ENCODE results near the gene ANKRD13D. TPM values are rescaled to one million over a fixed set of nuclear protein-coding genes. Genes with fewer than 3 reads are reported as not detected.

ANKRD13D gene
- total RNA-seq, result 100 to 1,000 TPM; 185 to 207 TPM

DNA sequence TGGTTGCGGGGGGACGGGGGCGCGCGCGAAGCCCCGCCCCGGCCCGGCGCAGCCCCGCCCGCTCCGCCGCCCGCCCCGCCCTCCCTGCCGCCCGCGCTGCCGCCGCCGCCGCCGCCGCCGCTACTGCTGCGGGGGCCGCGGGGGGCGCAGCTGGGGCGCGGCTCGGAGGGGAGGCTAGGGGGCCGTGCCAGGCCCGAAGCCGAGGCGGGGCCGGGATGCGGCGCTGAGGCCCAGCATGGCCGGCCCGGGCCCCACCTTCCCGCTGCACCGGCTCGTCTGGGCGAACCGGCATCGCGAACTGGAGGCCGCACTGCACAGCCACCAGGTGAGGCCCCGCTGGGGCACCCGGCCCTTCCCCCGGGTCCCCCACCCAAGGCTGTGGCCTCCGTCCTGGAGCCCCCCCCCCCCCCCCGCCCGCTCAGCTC lies at the start of gene ANKRD13D:
TSS of gene ANKRD13D (plus strand) at position 78 of the 425 bp plus-strand sequence. CDS start at position 236, 158 bp downstream.
- POLR2A ChIA-PET, result interaction anchor here (0.6 to 7.3 kb wide), 18 partner anchors 10 to 192 kb away, joined by 3 to 190 read pairs (median 6); partner anchors contain the start of genes GRK2, POLD4, PTPRCAP and RAD9A
- DNase-seq (no peak), ATAC-seq (ENCODE audit: low read depth) (peak; percentile 41)
- Mint-ChIP-seq H3K27me3 (no peaks in the 10 kb centered on the region), H3K27ac (peak within 1 kb of the TSS; percentile 96), H3K4me1 (peaks cover 45% of the 10 kb centered on the region), H3K4me3 (peak within 1 kb of the TSS; percentile 95), H3K36me3 (peaks cover 26% of the 10 kb centered on the region), H3K9me3 (no peaks in the 10 kb centered on the region)

DNA sequence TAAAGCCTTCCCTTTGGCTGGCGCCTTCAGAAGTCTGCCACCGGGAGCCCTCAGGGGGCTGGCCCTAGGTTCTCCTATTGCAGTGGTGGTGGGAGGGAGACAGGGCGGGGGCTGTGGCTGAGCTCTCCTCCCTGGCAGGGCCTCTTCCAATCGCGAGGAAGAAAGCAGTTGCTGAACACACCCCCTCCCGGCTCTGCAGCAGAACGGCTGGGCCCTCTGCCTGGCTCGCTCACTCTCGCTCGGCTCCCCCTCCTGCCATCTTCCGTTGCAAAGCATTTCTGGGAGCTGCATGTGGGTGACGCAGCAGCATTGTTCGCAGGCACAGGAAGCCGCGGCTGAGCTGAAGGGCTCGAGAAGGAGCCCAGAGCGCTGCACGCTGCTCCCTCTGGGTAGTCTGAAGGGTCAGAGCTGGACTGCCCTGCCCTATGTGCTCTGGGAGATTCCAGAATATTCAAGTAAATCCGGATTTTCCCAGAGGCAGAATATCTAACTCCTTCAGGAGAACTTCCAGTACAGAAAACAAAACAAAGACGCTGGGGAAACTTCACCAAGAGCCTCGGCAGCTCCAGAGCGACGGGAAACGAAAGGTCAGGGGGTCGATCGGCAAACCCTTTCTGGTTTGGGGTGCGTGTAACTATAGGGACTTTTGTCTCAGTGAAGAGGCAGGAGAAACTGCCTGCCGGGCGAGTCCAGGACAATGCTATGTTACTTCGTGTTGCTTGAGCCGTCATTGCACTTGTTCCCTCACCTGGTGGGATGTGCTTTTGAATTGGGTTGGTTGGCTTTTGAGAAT lies 49.1 kb upstream of the ANKRD13D start:
- POLR2A ChIA-PET, result interaction anchor here (0.5 to 4.4 kb wide), 26 partner anchors 10 to 595 kb away, joined by 3 to 38 read pairs (median 4); partner anchors contain the start of genes KDM2A, PITPNM1, POLD4 and PTPRCAP
- Mint-ChIP-seq H3K27ac (peak overlapping the region; percentile 94), H3K4me1 (peaks cover 38% of the 10 kb centered on the region), H3K4me3 (peak overlapping the region; percentile 92), H3K27me3 (no peaks in the 10 kb centered on the region), H3K9me3 (no peaks in the 10 kb centered on the region), H3K36me3 (peaks cover 31% of the 10 kb centered on the region)
- DNase-seq, result peak; percentile 87
- peak; percentile 96 for ATAC-seq (ENCODE audit: low read depth)

- Mint-ChIP-seq H3K4me3 (peak overlapping the region; percentile 92), H3K9me3 (no peaks in the 10 kb centered on the region), H3K27me3 (no peaks in the 10 kb centered on the region), H3K27ac (peak overlapping the region; percentile 94), H3K36me3 (peaks cover 38% of the 10 kb centered on the region), H3K4me1 (peaks cover 38% of the 10 kb centered on the region)
- ATAC-seq (ENCODE audit: low read depth), result peak; percentile 13
- POLR2A ChIA-PET, result interaction anchor here (0.7 to 4.4 kb wide), 18 partner anchors 11 to 264 kb away, joined by 3 to 38 read pairs (median 5); partner anchors contain the start of genes ANKRD13D, GRK2, KDM2A and PITPNM1
- DNase-seq, result peak; percentile 66
Observed at GRCh38 chr11:67240576-67241389, 48.3 kb upstream of the ANKRD13D start.

DNA sequence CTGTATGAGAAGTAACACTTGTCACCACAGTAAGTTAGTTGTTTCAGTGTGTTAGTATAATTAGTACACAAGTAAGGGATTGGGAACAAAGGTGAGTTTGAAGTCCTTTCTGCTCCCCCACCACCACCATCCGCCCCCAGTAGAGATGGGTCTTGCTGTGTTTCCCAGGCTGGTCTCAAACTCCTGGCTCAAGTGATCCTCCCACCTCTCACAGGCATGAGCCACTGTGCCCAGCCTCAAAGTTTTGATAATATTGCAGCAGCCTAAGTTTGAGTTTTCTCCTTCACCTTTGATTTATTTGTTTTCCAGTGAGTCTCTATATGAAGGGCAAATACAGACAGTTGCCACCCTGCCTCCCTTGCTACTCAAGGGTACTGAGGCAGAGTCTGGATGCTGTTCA lies 46.6 kb upstream of the ANKRD13D start:
- Mint-ChIP-seq H3K36me3 (peaks cover 46% of the 10 kb centered on the region), H3K9me3 (no peaks in the 10 kb centered on the region)
- no peak for ATAC-seq (ENCODE audit: low read depth)

GRCh38 chr11:67243051-67243450 lies 46.1 kb upstream of the ANKRD13D start:
- no peaks in the 10 kb centered on the region for H3K9me3 Mint-ChIP-seq
- ATAC-seq (ENCODE audit: low read depth) (no peak), DNase-seq (no peak)
- peak overlapping the region; percentile 55 for H3K27ac Mint-ChIP-seq
- POLR2A ChIA-PET, result no interaction called here
- H3K4me3 Mint-ChIP-seq, result peak overlapping the region; percentile 92
- no peaks in the 10 kb centered on the region for H3K27me3 Mint-ChIP-seq
- H3K4me1 Mint-ChIP-seq, result peaks cover 39% of the 10 kb centered on the region
- peaks cover 49% of the 10 kb centered on the region for H3K36me3 Mint-ChIP-seq

More for the DNA sequence above, 46.6 kb upstream of the ANKRD13D start:
- H3K27ac Mint-ChIP-seq, result peak overlapping the region; percentile 55
- POLR2A ChIA-PET, result no interaction called here
- H3K27me3 Mint-ChIP-seq, result no peaks in the 10 kb centered on the region
- peak overlapping the region; percentile 92 for H3K4me3 Mint-ChIP-seq
- peaks cover 39% of the 10 kb centered on the region for H3K4me1 Mint-ChIP-seq
- no peak for DNase-seq

DNA sequence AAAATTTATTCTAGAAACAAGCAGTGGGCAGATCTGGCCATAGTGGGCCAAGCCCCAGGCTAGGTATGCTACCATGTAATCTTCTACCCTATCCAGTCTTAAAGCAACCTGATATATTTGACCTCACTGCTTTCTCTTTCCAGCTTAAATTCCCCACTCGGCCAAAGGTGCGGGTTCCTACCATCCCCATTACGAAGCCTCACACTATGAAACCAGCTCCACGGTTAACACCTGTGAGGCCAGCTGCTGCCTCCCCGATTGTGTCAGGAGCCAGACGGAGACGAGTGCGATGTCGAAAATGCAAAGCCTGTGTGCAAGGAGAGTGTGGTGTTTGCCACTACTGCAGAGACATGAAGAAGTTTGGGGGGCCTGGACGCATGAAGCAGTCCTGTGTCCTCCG lies 44.1 kb upstream of the ANKRD13D start:
- Mint-ChIP-seq H3K36me3 (peaks cover 58% of the 10 kb centered on the region), H3K27me3 (no peaks in the 10 kb centered on the region), H3K4me3 (no peak overlapping the region), H3K9me3 (no peaks in the 10 kb centered on the region), H3K27ac (no peak overlapping the region), H3K4me1 (peaks cover 27% of the 10 kb centered on the region)
- no peak for ATAC-seq (ENCODE audit: low read depth)
- POLR2A ChIA-PET, result no interaction called here
- no peak for DNase-seq

DNA sequence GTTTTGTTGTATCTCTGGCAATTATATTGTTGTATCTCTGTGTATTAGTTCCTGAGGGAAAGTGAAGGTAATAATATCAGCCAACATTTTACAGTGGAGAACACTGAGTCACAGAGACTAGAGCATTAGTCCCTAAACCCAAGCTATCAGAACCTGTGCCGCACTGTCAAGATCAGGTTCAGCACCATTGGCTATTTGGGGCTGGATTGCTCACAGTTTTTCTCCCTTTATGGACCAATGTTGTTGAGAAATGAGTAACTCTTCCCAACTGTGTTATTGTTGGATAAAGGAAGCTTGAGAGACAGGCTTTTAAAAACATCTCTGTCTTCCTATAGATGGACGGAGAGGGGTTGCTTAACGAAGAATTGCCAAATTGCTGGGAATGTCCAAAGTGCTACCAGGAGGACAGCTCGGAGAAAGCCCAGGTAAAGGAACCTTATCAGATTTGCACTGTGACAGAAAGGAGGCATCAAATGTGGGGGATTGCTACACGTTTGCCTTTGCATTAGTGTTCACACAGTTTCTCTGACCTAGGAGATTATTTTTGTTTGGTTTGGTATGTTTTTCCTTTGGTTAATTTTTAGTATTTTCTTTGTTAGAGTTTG lies 41.1 kb upstream of the ANKRD13D start:
- ATAC-seq (ENCODE audit: low read depth) (no peak), DNase-seq (no peak)
- Mint-ChIP-seq H3K9me3 (no peaks in the 10 kb centered on the region), H3K27me3 (no peaks in the 10 kb centered on the region), H3K27ac (peak overlapping the region; percentile 50), H3K4me3 (no peak overlapping the region), H3K4me1 (peaks cover 29% of the 10 kb centered on the region), H3K36me3 (peaks cover 49% of the 10 kb centered on the region)
- POLR2A ChIA-PET, result interaction anchor here (1.2 kb wide), 1 partner anchor 105 kb away, joined by 5 read pairs; no protein-coding TSS in a partner anchor

- ATAC-seq (ENCODE audit: low read depth) (no peak), DNase-seq (no peak)
- peaks cover 51% of the 10 kb centered on the region for H3K36me3 Mint-ChIP-seq
- H3K27me3 Mint-ChIP-seq, result no peaks in the 10 kb centered on the region
- POLR2A ChIA-PET, result no interaction called here
- H3K27ac Mint-ChIP-seq, result peak overlapping the region; percentile 50
- H3K9me3 Mint-ChIP-seq, result no peaks in the 10 kb centered on the region
- H3K4me1 Mint-ChIP-seq, result peaks cover 32% of the 10 kb centered on the region
- H3K4me3 Mint-ChIP-seq, result no peak overlapping the region
Observed at GRCh38 chr11:67248653-67249052, 40.5 kb upstream of the ANKRD13D start.

DNA sequence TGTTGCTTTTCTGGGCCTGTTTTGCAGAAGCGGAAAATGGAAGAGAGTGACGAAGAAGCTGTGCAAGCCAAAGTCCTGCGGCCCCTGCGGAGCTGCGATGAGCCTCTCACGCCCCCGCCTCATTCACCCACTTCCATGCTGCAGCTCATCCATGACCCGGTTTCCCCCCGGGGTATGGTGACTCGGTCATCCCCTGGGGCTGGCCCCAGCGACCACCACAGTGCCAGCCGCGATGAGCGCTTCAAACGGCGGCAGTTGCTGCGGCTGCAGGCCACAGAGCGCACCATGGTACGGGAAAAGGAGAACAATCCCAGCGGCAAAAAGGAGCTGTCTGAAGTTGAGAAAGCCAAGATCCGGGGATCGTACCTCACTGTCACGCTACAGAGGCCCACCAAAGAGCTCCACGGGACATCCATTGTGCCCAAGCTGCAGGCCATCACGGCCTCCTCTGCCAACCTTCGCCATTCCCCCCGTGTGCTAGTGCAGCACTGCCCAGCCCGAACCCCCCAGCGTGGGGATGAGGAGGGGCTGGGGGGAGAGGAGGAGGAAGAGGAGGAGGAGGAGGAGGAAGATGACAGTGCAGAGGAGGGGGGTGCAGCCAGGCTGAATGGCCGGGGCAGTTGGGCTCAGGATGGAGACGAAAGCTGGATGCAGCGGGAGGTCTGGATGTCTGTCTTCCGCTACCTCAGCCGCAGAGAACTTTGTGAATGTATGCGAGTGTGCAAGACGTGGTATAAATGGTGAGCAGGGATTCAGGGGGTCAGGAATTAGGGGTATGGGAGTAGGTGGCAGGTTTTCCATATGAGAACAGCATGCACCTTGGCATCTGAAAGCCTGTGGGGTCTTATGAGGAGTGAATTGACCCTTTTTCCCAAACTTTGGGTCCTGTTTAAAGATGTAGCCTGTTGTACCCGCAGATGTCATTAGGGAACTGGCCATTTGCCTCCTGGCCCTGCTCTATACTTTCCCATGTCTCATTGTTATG lies 38.8 kb upstream of the ANKRD13D start:
- Mint-ChIP-seq H3K4me3 (no peak overlapping the region), H3K4me1 (peaks cover 39% of the 10 kb centered on the region)

GRCh38 chr11:67251841-67252240 lies 37.3 kb upstream of the ANKRD13D start:
- H3K4me3 Mint-ChIP-seq, result no peak overlapping the region
- POLR2A ChIA-PET, result interaction anchor here (2.5 to 4.8 kb wide), 2 partner anchors 11 to 12 kb away, joined by 15 to 38 read pairs; no protein-coding TSS in a partner anchor
- peaks cover 40% of the 10 kb centered on the region for H3K36me3 Mint-ChIP-seq
- peak overlapping the region; percentile 17 for H3K27ac Mint-ChIP-seq
- no peaks in the 10 kb centered on the region for H3K9me3 Mint-ChIP-seq
- DNase-seq, result no peak
- H3K4me1 Mint-ChIP-seq, result peaks cover 37% of the 10 kb centered on the region
- no peak for ATAC-seq (ENCODE audit: low read depth)
- no peaks in the 10 kb centered on the region for H3K27me3 Mint-ChIP-seq

More for the DNA sequence above, 38.8 kb upstream of the ANKRD13D start:
- no peak for DNase-seq
- POLR2A ChIA-PET, result interaction anchor here (0.6 to 4.8 kb wide), 3 partner anchors 10 to 67 kb away, joined by 3 to 38 read pairs (median 6); no protein-coding TSS in a partner anchor
- H3K27me3 Mint-ChIP-seq, result no peaks in the 10 kb centered on the region
- peaks cover 46% of the 10 kb centered on the region for H3K36me3 Mint-ChIP-seq
- no peaks in the 10 kb centered on the region for H3K9me3 Mint-ChIP-seq
- H3K27ac Mint-ChIP-seq, result no peak overlapping the region
- no peak for ATAC-seq (ENCODE audit: low read depth)

GRCh38 chr11:67252831-67253239 lies 36.3 kb upstream of the ANKRD13D start:
- Mint-ChIP-seq H3K36me3 (peaks cover 39% of the 10 kb centered on the region), H3K9me3 (no peaks in the 10 kb centered on the region), H3K4me3 (peak overlapping the region; percentile 39), H3K27ac (peak overlapping the region; percentile 71), H3K27me3 (no peaks in the 10 kb centered on the region), H3K4me1 (peaks cover 37% of the 10 kb centered on the region)
- ATAC-seq (ENCODE audit: low read depth), result peak; percentile 89
- peak; percentile 49 for DNase-seq
- POLR2A ChIA-PET, result interaction anchor here (0.6 to 4.8 kb wide), 9 partner anchors 10 to 134 kb away, joined by 3 to 38 read pairs (median 5); partner anchors contain the start of genes ANKRD13D, KDM2A and SSH3
